ENCODE results near the gene OR2G2.

DNA sequence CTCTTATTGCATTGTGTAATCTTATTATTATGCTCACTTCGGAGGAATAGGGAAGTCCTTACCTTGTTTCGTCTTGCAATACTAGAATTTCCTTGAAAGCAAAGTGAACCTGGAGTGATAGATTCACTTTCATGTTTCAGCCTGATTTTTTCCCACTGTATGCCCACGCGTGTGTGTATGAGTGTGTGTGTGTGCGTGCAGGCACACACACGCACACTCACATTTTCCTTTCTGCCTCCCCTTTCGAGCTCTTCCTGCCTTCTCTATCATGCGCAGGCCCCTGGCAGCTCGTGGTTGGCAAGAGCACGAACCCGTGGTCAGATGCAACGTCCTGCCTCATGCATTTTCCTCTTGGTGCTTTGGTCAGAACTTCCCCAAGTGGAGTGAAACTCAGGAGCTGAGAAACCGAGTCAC lies 39.4 kb upstream of the OR2G2 start, which contains the start of gene GCSAML:
- TF ChIP-seq, protein P1, sequence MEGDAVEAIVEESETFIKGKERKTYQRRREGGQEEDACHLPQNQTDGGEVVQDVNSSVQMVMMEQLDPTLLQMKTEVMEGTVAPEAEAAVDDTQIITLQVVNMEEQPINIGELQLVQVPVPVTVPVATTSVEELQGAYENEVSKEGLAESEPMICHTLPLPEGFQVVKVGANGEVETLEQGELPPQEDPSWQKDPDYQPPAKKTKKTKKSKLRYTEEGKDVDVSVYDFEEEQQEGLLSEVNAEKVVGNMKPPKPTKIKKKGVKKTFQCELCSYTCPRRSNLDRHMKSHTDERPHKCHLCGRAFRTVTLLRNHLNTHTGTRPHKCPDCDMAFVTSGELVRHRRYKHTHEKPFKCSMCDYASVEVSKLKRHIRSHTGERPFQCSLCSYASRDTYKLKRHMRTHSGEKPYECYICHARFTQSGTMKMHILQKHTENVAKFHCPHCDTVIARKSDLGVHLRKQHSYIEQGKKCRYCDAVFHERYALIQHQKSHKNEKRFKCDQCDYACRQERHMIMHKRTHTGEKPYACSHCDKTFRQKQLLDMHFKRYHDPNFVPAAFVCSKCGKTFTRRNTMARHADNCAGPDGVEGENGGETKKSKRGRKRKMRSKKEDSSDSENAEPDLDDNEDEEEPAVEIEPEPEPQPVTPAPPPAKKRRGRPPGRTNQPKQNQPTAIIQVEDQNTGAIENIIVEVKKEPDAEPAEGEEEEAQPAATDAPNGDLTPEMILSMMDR (IDR thresholded peaks at IDR 0.05): no peak
- TF ChIP-seq POLR2A (IDR thresholded peaks at IDR 0.05): no peak
